HG02623 (cell line): ENCODE measurements around the gene FAM180A.
"Not testable (repeated sequence)": the region's sequence is repeated elsewhere in the genome, so short reads cannot be mapped to it uniquely, and the experiment has no call there.

ENCODE experiments used
- ATAC-seq: cut with Tn5 transposase; IDR thresholded peaks from one replicate; pipeline ENCODE4 v1.9.1; 2021; ENCODE audit warnings: moderate library complexity; ENCODE audit not compliant: unreplicated experiment

FAM180A gene

DNA sequence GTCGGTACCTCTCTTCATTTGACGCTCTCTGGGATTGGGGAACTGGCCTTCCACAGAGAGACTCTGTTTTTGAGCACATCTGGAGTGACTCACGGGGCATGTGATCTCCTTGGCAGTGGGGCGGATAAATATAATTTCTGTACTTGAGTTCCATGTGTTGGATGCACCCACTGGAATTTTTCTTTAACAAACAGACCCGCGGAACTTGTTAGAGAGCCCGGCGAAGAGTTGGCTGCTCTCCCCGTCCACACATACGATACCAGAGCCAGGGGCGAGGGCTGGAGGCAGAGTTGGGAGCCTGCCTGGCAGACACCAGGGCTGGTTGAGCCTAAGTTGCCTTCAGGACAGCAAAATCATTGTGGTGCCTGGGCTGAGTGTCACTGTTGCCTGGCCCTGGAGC lies at the start of gene FAM180A:
TSS of gene FAM180A (minus strand) at position 44 of the 400 bp plus-strand sequence. CDS start 233 bp downstream, outside the sequence.
- ATAC-seq = no peak

DNA sequence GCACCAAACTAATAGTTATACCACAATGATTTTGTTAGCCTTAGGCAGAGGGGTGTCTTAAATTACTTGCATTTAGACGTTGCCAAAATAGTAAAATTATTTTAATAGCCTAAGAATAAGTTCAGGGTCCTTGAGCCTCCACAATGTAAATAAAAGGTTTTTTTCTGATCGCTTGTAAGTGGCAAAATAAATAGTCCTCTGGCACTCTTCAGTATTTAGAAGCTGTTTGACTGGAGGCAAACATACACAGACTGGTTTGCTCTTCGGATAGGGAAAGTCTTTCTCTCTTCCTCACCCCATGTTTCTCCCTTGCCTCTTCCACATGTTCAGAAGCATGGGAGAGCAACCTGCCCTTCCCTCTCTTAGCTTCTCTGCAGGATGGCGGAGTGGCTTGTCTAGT lies 49.5 kb upstream of the FAM180A start:
- no peak for ATAC-seq

DNA sequence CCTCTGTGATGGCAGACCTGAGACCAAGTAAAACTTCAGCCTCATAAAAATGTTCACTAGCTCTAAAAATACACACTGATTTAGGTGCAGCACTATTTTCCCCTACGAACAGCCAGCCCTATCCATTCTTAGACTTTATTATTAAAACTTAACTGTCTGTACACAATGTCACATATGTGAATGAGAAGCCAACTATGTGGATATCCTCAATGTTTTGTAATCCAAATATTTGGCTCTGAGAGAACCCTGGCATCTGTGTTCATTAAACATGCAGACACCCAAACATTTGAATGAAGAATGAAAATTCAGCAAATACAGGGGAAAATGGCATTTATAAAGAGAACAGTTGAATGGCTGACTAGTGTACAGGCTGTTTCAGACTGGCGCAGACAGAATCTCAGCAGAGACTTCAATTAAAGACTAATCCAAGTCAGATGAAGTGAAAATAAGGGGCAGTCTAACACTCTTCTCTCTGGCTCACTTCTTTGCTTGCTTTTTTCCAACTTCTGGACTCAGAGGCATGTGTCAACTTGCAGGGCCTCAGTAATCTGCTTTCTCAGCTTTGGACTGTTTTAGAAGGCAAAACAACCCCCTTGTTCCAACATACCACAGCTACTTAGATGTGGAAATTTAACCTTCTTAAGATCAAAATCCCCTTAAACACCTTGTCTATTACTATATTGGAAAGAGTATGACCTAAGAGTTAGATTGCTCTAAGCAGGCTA lies 47.4 kb upstream of the FAM180A start:
- ATAC-seq = no peak

DNA sequence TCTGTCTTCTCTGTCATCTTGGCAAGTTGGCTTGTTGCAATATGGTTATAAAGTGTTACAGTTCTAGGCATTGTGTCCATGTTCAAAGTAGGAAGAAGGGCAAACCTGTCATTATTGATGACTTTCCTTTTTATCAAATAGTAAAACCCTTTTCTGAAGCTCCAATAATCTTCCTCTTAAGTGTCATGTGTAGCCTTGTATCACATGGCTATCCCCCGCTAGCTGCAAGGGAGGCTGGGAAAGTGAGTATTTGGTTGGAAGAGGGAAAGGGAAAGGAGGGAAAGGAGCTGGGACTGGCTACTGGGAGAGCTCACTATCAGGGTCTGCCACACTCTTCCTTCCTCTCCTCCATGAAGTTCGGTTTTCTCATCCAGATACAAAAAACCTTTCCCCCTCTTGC lies 45.2 kb upstream of the FAM180A start:
- ATAC-seq = no peak

DNA sequence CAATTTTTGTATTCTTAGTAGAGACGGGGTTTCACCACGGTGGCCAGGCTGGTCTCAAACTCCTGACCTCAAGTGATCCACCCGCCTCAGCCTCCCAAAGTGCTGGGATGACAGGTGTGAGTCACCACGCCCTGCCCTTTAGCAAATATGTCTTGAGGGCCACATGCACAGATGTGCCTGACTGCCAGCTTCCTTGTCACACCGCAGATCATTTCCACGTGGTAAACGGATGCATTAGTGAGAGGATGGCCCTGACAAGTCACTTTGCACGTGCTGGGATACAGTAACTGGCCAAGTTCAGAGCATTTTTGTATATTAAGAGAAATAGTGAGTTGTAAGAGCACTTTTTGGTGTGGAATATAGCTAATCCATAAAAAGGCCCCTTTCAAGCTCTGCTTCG lies 44.3 kb upstream of the FAM180A start:
- no peak for ATAC-seq

DNA sequence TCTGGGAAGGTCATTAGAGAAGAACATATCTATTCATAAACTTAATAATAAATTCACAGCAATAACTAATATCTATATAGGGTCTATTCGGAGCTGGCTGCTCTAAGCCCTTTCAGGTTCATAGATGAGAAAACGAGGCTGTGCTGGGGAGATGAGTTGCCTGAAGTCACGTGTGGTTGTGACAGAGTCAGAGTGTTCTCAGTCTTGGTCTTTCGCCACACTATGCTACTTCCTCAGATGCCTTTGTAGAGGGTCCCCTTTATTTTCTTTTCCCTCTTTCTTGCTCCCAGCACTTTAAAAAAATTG lies 43.7 kb upstream of the FAM180A start:
- ATAC-seq = no peak

DNA sequence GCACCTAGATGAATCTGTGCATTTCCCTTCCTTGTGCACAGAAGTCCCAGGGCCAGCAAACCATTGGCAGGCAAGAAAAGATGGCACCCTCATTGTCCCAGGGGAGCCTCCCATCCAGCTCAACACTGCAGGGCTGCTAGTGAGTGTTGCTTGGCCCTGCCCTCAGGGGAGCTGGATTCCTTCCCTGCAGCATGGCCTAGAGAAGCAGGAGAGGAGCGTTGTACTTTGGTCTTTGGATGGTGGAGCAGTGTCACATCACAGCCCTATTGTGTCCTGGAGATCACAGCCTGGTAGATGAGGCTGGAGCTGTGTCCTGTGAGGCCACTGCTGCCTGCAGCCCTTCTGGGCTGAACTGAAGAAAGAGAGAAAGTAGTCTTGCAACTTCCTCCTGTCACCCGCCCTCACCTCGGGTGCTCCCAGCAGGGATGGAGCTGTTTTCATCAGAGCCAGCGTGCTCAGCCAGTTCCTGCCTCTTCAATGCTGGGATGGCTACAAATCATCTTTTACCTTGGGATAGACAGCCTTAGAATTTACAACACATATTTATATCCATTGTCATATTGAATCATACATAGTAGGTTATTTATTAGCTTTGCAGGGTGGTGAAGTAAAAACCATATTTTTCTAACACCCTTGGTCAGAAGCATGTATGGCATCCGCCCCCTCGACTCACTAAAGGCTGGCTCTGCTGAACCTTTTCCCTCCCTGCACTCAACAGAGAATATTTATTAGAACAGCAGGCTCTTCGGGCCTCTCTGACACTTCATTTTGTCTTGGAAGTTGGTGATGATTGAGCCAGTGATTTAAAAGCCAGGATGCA lies 43.1 kb upstream of the FAM180A start:
- no peak for ATAC-seq

DNA sequence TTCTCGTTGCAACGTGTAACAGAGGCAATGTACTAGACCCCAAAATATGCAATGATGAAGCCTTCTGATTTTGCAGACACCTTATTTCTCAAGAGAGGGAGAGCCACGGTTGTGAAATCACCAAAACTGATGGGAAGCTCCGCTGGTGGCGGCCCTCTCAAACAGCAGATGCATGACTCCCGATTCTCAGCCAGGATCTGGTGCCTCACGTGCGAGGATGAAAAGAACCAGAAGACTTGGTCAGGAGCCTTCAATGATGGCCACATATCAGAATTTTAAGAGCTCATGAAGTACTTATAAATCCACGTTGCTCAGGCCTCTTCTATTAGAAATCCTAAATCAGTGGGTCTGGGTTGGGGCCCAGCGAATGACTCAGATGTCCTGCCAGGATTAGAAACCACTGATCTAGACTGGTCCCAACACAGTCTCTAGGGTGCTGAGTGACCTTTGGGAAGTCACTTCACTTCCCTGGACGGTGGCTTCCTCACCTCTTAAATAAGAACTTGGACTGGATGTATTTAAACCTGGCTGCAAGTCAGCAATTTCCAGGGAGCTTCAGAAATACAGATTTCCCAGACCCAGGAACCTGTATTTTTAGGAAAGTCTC lies 41.9 kb upstream of the FAM180A start:
- ATAC-seq = no peak

DNA sequence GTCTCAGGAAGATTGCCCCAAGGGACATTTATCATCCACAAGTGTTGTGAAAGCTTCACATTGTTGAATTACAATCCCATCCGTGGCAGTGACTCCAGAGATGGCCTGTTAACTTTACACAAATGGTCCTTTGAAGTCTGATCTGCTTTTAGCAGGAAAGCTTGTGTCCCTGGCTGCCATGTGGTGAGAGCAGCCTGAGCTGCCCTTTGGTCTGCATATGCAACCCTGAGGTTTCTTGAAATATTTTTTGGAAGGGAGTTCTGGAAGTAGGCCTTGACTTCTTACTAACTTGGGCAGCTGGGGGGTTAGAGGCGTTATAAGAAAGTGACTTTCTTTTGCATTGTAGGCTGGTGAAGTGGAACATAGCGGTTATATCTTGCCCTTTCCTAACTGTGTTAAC lies 41.3 kb upstream of the FAM180A start:
- no peak for ATAC-seq

DNA sequence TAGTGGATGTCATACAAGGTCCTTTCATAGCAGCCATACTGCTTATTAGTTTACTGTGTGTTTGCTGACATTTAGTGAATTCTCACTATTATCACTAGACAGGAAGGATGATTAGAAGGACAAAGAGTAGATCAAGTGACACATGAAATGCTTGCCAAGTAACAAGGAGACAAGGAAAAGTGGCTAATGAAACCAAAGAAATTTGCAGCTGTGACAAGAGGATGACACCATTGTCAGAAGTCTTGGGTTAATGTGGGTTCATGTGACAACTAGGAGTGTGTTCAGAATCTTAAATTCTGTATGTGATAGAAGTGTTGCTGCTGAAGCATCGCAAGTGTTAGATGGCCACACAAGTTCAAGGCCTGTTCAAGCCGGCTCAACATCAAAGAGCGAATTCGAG lies 40.8 kb upstream of the FAM180A start:
- no peak for ATAC-seq

DNA sequence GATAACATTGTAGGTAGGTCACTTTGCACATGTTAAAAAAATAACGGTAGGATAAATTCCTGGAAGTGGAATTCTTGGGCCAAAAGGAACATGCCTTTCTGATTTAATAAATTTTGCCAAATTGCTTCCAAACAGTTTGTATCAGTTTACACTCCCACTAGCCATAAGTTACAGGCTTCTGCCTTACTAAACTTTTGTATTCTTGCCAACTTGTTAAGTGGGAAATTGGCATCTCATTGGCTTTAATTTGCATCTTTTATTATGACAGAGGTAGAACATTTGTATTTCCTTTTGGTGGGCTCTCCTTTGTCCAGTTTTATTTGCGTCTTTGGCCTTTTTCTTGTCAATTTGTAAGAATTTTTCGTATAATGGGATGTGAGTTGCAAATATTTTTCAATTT lies 38.3 kb upstream of the FAM180A start:
- no peak for ATAC-seq

DNA sequence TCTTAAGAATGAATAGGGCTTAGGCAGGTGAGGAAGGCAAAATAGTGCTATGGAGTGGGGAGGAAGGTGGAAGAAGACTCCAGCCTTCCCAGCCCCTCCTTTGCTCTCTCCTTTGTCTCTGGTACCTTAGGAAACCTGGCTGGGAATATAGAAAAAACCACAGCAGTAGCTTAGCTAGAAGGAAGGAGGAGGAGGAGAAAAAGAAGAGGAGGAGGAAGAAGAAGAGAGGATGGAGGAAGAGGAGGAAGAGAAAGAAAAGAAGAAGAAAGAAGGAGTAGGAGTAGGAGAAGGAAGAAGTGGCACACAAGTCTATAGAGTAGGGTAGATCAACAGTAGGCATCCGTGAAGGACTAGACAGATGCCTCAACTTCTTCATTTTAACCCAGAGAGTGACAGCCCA lies 36.5 kb upstream of the FAM180A start:
- no peak for ATAC-seq

DNA sequence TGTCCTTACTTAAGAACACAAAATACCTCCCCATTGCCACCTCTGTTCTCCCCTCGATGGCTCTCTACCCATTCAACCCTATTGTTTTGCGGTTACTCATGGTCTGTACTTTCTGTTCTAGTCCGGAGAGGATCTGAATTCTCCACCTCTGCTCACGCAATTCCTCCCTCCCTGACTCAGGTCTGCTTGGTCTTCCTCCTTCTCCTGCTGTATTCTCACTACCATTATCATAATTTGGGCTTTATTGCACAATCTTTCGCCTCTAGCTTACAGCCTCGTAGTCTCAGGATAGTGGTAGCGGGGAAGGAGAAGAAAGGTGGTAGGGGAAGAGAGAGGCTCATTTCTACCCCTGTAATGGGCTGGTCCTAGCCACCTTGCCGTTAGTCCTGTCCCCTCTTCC lies 35.4 kb upstream of the FAM180A start:
- no peak for ATAC-seq

DNA sequence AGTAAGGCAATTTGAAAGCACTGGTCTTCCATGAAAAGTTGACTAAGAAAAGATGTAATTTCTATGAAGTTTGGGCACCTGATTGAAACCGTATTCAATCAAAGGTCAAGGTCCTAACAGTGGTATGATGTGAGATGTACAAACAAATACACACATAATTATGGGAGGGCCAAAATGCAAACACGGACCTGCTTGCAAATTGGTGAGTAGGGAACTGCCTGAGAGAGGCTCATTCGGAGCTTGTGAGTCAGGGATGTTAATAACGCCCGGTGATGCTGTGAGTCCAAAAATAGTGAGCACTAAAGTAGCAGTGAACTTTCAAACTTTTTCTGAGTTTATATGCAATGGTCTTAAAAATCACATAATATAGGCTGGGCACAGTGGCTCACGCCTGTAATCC lies 34.2 kb upstream of the FAM180A start:
- ATAC-seq = no peak

DNA sequence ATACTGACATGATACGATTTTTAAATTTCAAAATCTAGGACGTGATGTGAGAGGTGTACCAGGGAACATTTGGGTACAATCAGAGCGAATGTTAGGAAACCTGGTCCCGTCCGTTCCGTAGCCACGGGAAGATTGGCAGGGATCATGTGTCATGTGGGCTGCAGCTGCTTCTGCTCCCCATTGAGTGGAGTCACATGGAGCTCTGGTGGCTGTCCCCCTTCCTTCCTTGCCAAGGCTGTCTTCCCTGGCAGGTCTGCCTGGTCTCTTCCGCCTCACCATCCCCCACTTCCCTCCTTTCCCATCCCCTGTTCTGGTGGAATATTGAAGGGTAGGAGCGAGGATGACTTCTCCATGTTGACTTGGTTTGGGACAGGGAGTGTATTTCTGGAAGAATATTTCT lies 33.8 kb upstream of the FAM180A start:
- ATAC-seq = no peak

DNA sequence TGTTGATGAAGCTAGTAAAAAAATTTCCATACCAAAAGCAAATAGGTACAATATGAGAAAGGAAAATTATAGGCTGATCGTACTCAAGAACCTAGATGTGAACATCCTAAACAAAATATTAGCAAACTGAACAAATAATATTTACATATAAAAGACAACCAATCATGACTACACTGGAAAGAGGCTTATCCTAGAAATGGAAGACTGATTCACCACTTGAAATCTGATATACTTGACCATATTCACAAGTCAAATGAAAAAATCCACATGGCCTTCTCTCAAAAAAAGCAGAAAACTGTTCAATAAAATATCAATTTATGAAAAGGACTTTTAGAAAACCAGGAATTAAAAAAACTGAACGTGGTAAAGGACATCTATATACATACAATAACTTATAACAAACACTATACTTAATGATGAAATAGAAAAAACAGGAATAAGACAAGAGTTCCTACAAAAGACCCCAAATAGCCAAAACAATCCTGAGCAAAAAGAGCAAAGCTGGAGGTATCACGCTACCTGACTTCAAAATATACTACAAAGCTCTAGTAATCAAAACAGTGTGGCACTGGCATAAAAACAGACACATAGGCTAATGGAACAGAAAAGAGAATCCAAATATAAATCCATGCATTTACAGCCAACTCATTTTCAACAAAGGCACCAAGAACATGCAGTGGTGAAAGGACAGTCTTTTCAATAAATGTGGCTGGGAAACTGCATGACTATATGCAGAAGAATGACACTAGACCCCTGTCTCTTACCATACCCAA lies 29.2 kb upstream of the FAM180A start:
- no peak for ATAC-seq

DNA sequence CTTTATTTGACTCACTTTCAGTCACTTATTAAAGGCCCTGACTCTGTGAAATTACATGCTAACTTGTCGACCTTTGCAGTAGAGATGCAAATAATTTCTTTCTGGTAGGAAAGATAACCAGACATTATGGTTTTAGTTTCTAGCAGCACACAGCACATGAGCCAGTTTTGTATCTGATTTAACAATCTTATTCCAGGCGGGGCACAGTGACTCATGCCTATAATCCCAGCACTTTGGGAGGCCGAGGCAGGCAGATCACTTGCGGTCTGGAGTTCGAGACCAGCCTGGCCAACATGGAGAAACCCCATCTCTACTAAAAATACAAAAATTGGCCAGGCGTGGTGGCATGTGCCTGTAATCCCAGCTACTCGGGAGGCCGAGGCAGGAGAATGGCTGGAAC lies 27.3 kb upstream of the FAM180A start:
- not testable (repeated sequence) for ATAC-seq

DNA sequence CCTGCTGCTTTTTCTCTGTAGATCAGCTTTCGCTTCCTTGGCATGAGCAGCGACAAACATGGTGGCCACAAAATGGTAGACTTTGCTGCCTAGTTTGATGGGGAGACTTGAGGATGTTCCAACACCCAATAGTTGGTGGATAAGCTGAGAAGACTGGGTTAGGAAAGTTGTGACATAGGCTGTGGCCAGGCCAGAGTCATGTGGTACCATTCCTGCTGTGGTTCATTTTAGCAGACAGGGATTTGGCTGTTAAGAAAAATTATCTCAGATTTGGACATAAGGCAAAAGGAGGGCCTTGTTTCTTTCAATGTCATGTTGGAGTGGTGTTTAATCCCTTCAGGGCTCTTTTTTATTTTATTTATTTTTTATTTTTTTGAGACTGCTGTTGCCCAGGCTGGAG lies 26.6 kb upstream of the FAM180A start:
- ATAC-seq = no peak

DNA sequence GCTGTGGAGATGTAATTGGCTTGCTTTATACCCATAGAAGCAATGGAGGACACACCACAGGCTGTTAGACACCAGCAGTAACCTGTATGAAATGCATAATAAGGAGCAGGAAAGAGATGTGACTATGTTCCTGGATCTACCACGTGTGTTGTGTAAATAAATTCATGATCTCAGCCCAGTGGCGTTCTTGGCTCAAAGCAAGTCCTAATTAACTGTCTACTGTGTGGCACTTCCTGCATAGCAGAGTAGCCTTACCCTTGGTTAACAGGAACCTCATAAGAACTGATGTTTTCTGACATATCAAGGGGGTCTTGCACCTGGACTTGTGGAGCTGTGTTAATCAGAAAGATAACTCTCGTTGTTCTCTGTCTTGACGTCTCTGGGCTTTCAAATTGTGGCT lies 25.7 kb upstream of the FAM180A start:
- ATAC-seq = no peak

DNA sequence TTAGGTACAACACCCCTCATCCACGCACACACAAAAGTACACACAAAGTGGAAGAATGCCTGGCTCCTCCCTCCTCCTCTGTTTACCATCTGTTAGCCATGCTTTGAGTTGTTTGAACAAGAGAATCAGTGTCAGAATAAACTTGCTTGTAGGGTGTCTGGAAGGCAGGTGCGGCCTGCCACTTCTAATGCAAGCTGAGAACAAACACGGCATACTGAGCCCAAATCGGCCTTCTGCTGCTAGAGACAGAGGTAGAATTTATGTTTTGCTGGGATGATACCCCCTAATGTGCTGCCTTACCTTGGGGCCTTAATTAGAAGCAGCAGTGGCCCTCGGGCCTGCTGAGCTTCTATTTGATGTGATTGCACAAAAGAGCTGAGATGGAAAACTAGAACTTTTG lies 24.9 kb upstream of the FAM180A start:
- ATAC-seq = no peak

DNA sequence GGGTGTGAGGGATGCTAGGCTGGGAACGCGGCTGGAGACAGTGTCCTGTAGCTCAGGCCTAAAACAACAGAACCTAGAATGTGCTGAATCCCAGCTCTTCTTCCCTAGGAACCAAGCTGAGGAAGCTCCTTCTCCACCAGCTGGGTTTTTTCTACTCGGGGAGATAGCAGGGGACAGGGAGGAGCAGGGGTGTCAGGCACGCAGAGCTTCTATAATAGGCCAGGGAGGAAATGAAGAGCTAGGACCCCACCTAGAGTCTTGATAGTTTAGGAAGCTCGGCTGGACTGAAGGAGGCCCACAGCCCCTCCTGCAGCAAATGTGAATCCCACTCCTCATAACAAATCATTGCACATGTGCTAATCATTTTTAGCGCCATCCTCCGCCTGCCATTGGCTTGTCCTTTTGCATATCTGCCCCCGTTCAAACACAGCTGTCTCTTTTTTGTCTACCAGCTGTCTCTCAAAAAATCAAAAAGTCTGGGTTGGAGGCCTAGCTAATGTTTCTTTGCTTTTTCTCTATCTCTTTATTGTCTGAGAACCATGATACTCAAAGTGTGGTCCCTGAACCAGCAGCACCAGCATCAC lies 24.1 kb upstream of the FAM180A start:
- no peak for ATAC-seq
